GM12874 (cell line): ENCODE measurements around the gene SNRNP48.

Experiments used
- TF ChIP-seq, protein P1 (sequence below): IDR thresholded peaks from 2 replicates; pipeline ENCODE4 v1.5.1; 2011; ENCODE audit warnings: low read depth, mild to moderate bottlenecking, control low read depth, low read length, moderate library complexity; ENCODE audit not compliant: insufficient read depth

SNRNP48 gene

DNA sequence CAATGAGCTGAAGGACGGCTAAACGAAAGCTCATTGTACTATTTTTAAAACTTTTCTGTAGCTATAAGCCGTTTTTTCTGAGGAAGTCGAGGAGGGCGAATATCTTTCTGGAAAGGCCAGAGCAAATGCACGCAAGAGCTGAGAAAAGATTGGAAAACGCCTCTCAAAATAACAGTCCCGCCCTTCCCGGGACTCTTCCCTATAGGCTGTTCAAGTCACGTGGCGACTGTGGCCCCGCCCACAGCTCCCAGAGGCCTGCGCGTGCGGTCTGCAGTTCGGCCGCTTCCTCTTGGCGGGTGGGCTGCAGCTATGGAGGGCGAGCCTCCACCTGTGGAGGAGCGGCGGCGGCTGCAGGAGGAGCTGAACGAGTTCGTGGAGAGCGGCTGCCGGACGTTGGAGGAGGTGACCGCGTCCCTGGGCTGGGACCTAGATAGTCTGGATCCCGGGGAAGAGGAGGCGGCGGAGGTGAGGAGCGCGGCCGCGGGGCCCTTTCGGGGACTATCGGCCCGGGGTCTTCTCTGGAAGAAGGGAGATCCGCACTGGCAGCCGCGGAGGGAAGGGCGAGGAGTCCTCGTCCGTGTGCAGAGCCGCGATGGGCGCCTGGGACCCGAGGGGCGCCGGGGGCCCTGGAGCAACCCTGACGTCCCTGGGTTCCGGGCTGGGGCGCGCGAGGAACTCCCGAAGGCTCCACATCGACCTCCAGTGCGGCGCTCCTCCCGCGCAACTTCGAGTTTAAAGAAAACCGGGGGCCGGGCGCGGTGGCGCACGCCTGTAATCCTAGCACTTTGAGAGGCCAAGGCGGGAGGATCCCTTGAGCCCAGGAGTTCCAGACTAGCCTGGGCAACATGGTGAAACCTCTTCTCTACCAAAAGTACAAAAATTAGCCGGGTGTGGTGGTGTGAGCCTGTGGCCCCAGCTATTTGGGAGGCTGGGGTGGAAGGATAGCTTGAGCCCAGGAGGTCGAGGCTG lies at the start of gene SNRNP48:
TSS of gene SNRNP48 (plus strand) at position 250 of the 969 bp plus-strand sequence. CDS start at position 310, 60 bp downstream.
- TF ChIP-seq, protein P1, sequence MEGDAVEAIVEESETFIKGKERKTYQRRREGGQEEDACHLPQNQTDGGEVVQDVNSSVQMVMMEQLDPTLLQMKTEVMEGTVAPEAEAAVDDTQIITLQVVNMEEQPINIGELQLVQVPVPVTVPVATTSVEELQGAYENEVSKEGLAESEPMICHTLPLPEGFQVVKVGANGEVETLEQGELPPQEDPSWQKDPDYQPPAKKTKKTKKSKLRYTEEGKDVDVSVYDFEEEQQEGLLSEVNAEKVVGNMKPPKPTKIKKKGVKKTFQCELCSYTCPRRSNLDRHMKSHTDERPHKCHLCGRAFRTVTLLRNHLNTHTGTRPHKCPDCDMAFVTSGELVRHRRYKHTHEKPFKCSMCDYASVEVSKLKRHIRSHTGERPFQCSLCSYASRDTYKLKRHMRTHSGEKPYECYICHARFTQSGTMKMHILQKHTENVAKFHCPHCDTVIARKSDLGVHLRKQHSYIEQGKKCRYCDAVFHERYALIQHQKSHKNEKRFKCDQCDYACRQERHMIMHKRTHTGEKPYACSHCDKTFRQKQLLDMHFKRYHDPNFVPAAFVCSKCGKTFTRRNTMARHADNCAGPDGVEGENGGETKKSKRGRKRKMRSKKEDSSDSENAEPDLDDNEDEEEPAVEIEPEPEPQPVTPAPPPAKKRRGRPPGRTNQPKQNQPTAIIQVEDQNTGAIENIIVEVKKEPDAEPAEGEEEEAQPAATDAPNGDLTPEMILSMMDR: no peak

DNA sequence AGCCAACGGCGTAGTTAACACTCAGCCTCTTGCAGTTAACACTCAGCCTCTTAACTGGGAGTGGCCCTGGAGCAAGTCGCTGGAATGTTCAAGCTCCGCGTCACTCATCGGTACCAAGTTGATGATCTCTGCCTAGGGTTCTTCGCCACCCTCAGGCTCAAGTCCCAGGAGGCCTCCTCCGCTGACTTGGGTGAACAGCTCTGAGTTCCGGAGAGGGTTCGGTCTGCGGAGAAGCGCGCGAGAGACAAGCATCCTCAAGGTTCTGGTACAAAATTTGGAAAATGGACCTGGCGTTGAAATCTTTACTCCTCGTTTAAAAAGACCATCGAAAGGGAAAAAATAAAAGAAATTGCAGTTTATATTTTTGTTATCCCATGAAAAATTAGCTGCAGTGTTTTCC lies 49.4 kb upstream of the SNRNP48 start:
- TF ChIP-seq, protein P1: no peak

- TF ChIP-seq, protein P1: no peak
These were observed 48.6 kb upstream of the SNRNP48 start, which contains the start of gene DSP for GRCh38 chr6:7541175-7542064. Gene DSP, plus strand, starts transcription at chr6:7541671. Its CDS starts 245 bp downstream, at chr6:7541916.

- TF ChIP-seq, protein P1: no peak
These were observed 47.7 kb upstream of the SNRNP48 start for GRCh38 chr6:7542065-7542873.

DNA sequence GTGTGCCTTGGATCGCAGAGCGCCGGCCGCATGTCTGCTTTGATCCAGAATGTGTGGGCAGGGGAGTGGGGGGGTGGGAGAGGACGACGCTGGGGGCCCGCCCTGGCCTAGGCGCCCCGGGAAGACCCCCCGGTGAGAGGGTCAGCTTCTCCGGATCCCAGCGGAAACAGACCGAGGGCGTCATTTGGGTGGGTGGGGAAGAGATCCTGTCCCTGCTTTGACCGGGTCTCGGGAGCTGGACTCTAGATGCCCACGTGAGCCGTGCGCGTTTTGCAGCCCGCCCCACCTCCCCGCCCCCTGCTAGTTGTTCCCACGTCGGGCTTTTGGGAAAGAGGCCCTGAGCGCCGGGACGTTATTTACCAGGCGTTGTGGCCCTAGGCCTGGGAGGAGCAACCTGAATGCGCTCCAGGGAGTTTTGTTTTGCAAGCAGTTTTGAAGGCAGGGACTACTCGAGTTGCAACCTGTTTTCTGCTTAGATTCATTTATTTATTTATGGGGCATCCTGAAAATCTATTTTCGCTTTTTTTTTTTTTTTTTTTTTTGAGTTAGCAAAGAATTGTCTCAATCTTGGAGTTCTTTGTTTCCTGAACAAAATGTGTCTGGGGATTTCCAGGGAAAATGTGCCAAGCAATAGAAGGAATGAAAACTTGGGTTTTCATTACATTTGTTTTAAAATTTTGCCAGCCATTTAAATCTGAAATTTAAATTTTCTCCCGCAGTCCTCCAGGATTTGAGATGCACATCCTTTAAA lies 46.9 kb upstream of the SNRNP48 start:
- TF ChIP-seq, protein P1: no peak

- TF ChIP-seq, protein P1: no peak
These were observed 46.1 kb upstream of the SNRNP48 start for GRCh38 chr6:7543789-7544424.
